Measurements from ENCODE around the gene PDZD7.

The PDZD7 gene

GRCh38 chr10:101072923-101073322 is 42.0 kb upstream of the PDZD7 start:
- no peaks in the 10 kb centered on the region for H3K36me3 ChIP-seq (ENCODE audit: control insufficient read depth, insufficient read depth, low read length)
- TF ChIP-seq CTCF (IDR thresholded peaks at IDR 0.05; ENCODE audit: insufficient read depth, low read length, poor library complexity, severe bottlenecking), result no peak
- H3K27me3 ChIP-seq (replicated peaks; ENCODE audit: control insufficient read depth, insufficient read depth, low read length), result peaks cover 1% of the 10 kb centered on the region
- H3K4me3 ChIP-seq (replicated peaks; ENCODE audit: low read depth, low read length), result no peak overlapping the region
- DNase-seq (ENCODE audit: extremely low read depth, insufficient read length), result no peak

- TF ChIP-seq CTCF (IDR thresholded peaks at IDR 0.05; ENCODE audit: insufficient read depth, low read length, poor library complexity, severe bottlenecking), result no peak
- DNase-seq (ENCODE audit: extremely low read depth, insufficient read length), result no peak
- Histone ChIP-seq H3K4me3 (replicated peaks; ENCODE audit: low read depth, low read length) (no peak overlapping the region), H3K36me3 (ENCODE audit: control insufficient read depth, insufficient read depth, low read length) (no peaks in the 10 kb centered on the region), H3K27me3 (replicated peaks; ENCODE audit: control insufficient read depth, insufficient read depth, low read length) (peaks cover 1% of the 10 kb centered on the region)
These were observed 41.0 kb upstream of the PDZD7 start for GRCh38 chr10:101071885-101072433.

- no peak for DNase-seq (ENCODE audit: extremely low read depth, insufficient read length)
- H3K4me3 ChIP-seq (replicated peaks; ENCODE audit: low read depth, low read length), result no peak overlapping the region
- TF ChIP-seq CTCF (IDR thresholded peaks at IDR 0.05; ENCODE audit: insufficient read depth, low read length, poor library complexity, severe bottlenecking), result no peak
- H3K27me3 ChIP-seq (replicated peaks; ENCODE audit: control insufficient read depth, insufficient read depth, low read length), result peaks cover 1% of the 10 kb centered on the region
- H3K36me3 ChIP-seq (ENCODE audit: control insufficient read depth, insufficient read depth, low read length), result no peaks in the 10 kb centered on the region
These were observed 40.4 kb upstream of the PDZD7 start for GRCh38 chr10:101071267-101071884.

- Histone ChIP-seq H3K36me3 (ENCODE audit: control insufficient read depth, insufficient read depth, low read length) (no peaks in the 10 kb centered on the region), H3K4me3 (replicated peaks; ENCODE audit: low read depth, low read length) (no peak overlapping the region), H3K27me3 (replicated peaks; ENCODE audit: control insufficient read depth, insufficient read depth, low read length) (no peaks in the 10 kb centered on the region; the same call in 1 of the 2 replicates)
- no peak for TF ChIP-seq CTCF (IDR thresholded peaks at IDR 0.05; ENCODE audit: insufficient read depth, low read length, poor library complexity, severe bottlenecking)
- DNase-seq (ENCODE audit: extremely low read depth, insufficient read length), result no peak
These were observed 39.2 kb upstream of the PDZD7 start for GRCh38 chr10:101070098-101070497.

GRCh38 chr10:101069441-101069840 is 38.5 kb upstream of the PDZD7 start:
- no peak for DNase-seq (ENCODE audit: extremely low read depth, insufficient read length)
- Histone ChIP-seq H3K4me3 (replicated peaks; ENCODE audit: low read depth, low read length) (no peak overlapping the region), H3K27me3 (replicated peaks; ENCODE audit: control insufficient read depth, insufficient read depth, low read length) (no peaks in the 10 kb centered on the region; the same call in 1 of the 2 replicates), H3K36me3 (ENCODE audit: control insufficient read depth, insufficient read depth, low read length) (no peaks in the 10 kb centered on the region)
- no peak for TF ChIP-seq CTCF (IDR thresholded peaks at IDR 0.05; ENCODE audit: insufficient read depth, low read length, poor library complexity, severe bottlenecking)

Measured in GM06990 (cell line).